Measurements from ENCODE around the gene HOPX. TPM values are rescaled to one million over a fixed set of nuclear protein-coding genes. Genes with fewer than 3 reads are reported as not detected.

The HOPX gene
- total and polyA plus RNA-seq, 2 experiments from 2014 or later: not detected

DNA sequence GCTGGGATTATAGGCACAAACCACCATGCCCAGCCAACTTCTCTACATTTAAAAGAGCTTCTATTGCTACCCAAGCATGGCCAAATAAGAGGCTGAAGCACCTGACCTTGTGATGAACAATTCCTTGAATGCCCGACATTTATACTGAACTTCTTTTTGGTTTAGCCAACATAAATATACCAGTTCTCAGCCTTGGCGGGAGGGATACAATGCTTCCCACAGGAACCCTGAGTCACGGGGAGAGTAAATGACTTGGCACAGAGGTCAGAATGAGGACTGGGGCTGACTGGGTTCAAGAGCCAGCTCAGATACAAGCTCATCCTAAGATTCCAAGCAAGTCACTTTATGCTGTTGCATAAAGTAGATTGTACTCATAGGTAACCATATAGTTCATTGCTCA lies 6.1 kb downstream of the HOPX start:
- Mint-ChIP-seq H3K4me3 (no peak overlapping the region), H3K36me3 (ENCODE audit: low read depth) (no peaks in the 10 kb centered on the region), H3K27ac (no peak overlapping the region), H3K27me3 (ENCODE audit: insufficient read depth, low read depth, poor library complexity) (no peaks in the 10 kb centered on the region), H3K4me1 (no peaks in the 10 kb centered on the region), H3K9me3 (no peaks in the 10 kb centered on the region)
- Histone ChIP-seq H4K20me1 (replicated peaks; ENCODE audit: insufficient read depth) (no peaks in the 10 kb centered on the region), H3K4me2 (no peak overlapping the region), H2AFZ (no peak overlapping the region), H3K27ac (ENCODE audit: low read depth) (no peak overlapping the region), H3K27me3 (ENCODE audit: insufficient read depth) (no peaks in the 10 kb centered on the region), H3K4me3 (no peak overlapping the region), H3F3A (replicated peaks; ENCODE audit: low read depth) (no peaks in the 10 kb centered on the region), H3K9me2 (ENCODE audit: insufficient read depth) (no peaks in the 10 kb centered on the region), H3K79me2 (replicated peaks; ENCODE audit: insufficient read depth) (no peaks in the 10 kb centered on the region), H3K36me3 (ENCODE audit: insufficient read depth) (no peaks in the 10 kb centered on the region), H3K4me1 (ENCODE audit: insufficient read depth) (no peaks in the 10 kb centered on the region)
- DNase-seq (ENCODE audit: low spot score) (no peak), ATAC-seq (no peak)
- TF ChIP-seq NANOG (IDR thresholded peaks at IDR 0.05; ENCODE audit: borderline replicate concordance) (no peak), CTCF (conservative IDR thresholded peaks at IDR 0.05; ENCODE audit: low read depth in 2 of 2) (no peak), STAT1 (IDR thresholded peaks at IDR 0.05; ENCODE audit: unreplicated experiment) (no peak), CREB1 (CRISPR knock-in tag; IDR thresholded peaks at IDR 0.05; ENCODE audit: low read depth) (no peak), ZNF462 (CRISPR knock-in tag; IDR thresholded peaks at IDR 0.05) (no peak), ZNF331 (CRISPR knock-in tag; IDR thresholded peaks at IDR 0.05; ENCODE audit: low read depth) (no peak), JUNB (IDR thresholded peaks at IDR 0.05; ENCODE audit: unreplicated experiment) (no peak), EZH2 (IDR thresholded peaks at IDR 0.05; ENCODE audit: low read depth, unreplicated experiment) (no peak), ZNF114 (CRISPR knock-in tag; IDR thresholded peaks at IDR 0.05) (no peak), EZH2phosphoT487 (IDR thresholded peaks at IDR 0.05; ENCODE audit: unreplicated experiment) (no peak)
- TF ChIP-seq, protein P1, sequence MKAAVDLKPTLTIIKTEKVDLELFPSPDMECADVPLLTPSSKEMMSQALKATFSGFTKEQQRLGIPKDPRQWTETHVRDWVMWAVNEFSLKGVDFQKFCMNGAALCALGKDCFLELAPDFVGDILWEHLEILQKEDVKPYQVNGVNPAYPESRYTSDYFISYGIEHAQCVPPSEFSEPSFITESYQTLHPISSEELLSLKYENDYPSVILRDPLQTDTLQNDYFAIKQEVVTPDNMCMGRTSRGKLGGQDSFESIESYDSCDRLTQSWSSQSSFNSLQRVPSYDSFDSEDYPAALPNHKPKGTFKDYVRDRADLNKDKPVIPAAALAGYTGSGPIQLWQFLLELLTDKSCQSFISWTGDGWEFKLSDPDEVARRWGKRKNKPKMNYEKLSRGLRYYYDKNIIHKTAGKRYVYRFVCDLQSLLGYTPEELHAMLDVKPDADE (IDR thresholded peaks at IDR 0.05): no peak
